ENCODE measurements around the gene TUBAL3.
A peak's percentile ranks its signal among the peaks of the same experiment; 100 is the strongest.

TUBAL3 gene

DNA sequence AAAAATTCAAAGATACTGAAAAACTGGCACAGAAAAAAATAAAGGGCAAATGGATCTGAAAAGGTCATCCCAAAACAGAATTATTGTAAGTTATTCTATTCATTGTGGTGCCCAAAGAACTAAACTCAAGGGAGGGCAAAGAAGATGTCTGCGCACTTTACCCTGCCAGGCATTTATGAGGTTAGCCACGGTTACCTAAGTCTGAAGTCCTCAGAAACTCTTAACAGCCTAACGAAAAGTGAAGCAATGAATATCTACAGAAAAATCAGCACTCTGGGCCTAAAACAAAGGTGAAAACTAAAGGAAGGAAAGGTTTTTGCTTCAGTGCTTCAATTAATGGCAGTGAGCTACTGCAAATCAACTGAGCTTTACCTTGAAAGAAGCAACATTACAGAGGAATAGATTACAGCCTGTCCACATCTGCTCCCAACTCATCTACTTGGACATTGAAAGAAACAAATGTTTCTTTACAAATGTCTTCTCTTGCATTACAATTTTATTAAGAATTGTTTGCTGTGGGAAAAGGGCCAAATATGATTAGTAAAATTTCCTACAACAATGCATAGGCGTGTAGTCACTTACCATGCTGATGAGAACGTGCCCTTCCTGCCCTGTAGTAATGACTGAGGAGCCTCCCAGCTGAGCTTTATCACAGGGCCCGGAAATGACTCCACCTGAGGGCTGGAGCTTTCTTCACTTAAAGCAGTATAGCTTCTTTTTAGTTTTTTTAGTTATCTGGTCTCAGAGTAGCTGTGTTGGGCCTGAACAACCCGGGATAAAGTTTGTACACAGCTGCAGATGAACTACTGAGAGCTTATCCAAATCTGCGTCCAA is at the start of gene TUBAL3:
Gene TUBAL3 (minus strand): TSS at position 621 of the 834 bp plus-strand sequence. CDS start 36 bp downstream, at position 585.
- DNase-seq, result no peak

- no peak for DNase-seq
Observed at GRCh38 chr10:5453749-5454489, 49.3 kb upstream of the TUBAL3 start.

DNA sequence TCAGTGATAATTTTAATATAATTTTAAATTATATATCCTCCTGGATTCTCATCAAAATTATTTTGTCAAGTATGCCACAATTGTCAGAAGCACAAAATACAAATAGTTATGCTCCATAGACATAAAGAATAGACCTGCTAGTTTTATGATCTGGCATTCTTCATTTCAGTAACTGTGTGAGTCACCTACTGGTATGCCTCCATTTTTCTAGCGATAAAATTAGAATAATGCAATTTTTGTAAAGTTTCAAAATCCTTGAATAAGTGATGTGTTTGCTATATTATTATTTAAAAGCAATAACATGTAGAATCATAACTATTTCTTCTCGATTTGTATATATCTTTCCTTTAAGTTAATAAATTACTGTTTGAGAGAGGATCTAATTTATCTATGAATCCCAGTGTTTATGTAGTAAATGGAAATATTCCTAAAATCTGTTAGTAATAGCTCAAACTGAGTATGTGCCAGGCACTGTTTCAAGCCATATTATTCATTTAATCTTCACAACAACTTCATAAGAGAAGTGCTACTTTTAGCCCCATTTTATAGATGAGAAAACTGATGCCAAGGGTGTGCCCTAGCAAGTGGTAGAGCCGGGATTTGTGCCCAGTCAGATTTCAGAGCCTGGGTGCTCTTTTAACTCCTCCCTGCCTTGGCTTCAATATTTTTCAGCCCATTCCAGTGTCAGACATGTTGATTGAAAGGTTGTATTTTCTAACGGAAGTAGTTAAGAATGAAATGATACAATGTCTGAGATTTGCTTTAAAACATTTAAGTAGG is 46.2 kb upstream of the TUBAL3 start:
- no peak for DNase-seq

DNA sequence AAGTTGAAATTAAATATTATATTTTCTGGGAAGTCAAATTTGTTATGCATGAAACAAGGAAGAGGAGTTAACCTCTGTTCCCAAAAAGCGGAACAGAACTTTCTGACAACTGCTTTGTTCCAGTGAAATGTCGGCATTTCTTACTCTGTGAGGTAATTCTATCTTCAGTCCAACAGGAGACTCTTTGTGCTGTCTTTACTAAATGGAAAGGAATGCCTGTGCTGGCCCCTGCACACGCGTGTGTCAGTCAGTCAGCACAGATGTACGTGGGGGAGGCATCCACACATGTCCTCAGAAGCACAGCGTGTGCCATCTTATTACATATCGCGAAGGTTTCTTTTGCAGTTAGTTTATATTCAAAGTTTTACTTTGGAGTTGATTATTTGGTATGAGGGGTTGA is 45.2 kb upstream of the TUBAL3 start:
- no peak for DNase-seq

DNA sequence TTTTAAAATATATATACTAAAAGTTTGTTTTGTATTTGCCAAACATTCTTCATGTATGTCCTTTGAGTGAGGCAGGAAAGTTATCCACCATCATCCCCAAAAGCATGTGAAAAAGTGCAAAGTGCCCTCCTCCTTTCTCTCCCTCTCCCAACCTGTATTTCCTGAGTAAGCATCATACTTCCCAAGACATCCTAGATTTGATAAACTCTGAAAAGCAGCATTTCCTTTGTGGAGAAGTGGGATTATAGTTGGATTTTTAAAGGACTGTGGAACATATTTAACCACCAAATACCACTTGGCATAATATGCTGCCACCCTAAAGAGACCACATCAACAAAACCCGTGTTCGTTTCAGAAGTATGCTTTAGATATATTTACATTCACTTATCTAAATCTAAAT is 44.6 kb upstream of the TUBAL3 start:
- no peak for DNase-seq

- no peak for DNase-seq
Observed at GRCh38 chr10:5448333-5449001, 43.8 kb upstream of the TUBAL3 start.

DNA sequence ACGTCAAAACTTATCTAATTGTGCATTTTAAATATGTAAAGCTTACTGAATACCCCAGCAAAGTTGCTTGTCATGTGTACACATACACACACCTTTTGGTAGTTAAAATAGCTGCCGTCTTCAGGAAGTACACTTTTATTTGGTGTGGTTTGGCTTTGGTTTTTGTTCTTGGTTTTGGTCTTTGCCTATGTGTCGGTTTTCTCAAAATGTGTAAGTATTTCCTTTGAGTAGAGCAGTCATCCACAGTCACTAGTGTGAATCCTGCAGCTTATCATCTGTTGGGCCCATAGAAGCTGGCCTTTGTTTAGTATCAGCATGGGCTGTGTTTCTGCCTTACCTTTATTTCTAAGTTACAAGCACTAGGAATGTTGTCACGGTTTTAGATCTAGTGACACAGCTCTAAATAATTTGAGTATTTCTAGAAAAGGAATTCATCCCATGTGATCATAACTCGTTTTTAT is 43.0 kb upstream of the TUBAL3 start:
- no peak for DNase-seq

DNA sequence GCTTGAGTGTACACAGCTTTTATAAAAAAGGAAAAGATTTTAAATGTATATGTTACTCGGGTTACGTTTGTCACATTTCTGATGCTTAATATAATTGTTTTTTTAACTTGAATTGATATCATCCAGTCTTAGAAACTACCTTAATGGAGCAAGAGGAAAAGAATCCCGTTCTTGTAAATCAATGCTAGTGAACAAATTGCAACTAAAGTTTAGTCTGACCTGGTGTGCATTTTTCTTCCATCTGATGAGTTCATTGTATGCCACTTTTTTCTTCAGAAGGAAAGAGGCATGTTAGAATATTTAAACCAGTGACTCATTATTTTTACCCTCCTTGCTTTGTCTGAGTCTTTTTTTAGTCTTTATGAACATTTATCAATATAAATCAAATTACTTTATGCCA is 42.4 kb upstream of the TUBAL3 start:
- DNase-seq, result no peak

- peak; percentile 68 for DNase-seq
Observed at GRCh38 chr10:5446390-5446926, 41.8 kb upstream of the TUBAL3 start.

- no peak for DNase-seq
Observed at GRCh38 chr10:5445006-5445405, 40.4 kb upstream of the TUBAL3 start.

- DNase-seq, result no peak
Observed at GRCh38 chr10:5443429-5443828, 38.8 kb upstream of the TUBAL3 start.

GRCh38 chr10:5442990-5443370 is 38.4 kb upstream of the TUBAL3 start:
- DNase-seq, result no peak

DNA sequence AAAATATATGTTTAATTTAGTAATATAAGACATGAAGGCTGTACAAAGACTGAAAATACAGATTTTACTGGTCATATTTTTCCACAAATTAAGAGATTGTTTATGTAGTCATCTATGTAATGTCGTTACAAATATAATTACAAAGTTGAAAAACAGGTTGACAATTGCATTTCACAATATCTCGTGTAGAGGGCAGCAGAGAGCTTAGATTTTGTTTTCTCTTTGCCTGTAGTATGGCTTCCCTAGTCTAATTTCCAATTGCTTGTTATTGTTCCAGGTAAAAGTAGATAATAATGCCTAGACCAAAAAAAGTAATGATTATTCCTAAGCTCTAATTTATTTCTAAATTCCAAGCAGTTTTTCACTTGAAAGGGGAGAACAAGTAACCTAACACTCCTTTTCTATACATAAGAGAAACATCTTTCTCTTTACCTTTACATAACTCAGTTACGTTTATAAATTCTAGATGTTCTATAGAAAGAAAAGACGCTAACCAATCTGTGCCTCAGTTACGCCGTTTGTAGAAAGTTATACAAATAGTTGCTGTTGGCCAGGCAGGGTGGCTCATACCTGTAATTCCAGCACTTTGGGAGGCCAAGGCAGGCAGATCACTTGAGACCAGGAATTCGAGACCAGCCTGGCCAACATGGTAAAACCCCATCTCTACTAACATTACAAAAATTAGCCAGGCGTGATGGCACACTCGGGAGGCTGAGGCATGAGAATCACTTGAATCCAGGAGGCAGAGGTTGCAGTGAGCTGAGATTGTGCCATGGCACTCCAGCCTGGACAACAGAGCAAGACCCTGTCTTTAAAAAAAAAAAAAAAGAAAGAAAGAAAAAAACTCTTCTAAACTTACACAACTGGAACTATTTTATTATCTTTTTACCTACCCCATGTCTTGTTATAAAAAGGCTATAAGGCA is 37.7 kb upstream of the TUBAL3 start:
- peak; percentile 5 for DNase-seq

DNA sequence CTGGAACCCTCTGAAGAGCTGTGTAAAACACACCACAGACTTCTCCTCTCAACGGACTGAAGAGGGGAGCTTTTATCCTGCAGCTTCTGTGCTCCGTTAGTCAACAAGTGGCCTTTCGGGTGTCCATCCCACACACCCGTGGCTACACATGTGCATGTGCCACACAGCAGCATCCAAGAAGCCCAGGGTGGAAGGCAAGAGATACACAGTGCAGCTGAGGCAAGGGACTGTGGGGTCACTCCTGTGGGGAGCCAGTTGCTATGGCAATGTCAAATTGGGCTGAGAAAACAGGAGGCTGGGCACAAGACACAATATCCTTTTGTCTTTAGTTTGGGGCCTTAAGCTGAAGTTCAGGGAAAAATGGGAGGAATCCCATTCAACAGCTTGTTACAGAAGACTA is 36.5 kb upstream of the TUBAL3 start:
- no peak for DNase-seq

- DNase-seq, result no peak
Observed at GRCh38 chr10:5440206-5440605, 35.6 kb upstream of the TUBAL3 start.

- DNase-seq, result no peak
Observed at GRCh38 chr10:5435328-5435727, 30.7 kb upstream of the TUBAL3 start.

DNA sequence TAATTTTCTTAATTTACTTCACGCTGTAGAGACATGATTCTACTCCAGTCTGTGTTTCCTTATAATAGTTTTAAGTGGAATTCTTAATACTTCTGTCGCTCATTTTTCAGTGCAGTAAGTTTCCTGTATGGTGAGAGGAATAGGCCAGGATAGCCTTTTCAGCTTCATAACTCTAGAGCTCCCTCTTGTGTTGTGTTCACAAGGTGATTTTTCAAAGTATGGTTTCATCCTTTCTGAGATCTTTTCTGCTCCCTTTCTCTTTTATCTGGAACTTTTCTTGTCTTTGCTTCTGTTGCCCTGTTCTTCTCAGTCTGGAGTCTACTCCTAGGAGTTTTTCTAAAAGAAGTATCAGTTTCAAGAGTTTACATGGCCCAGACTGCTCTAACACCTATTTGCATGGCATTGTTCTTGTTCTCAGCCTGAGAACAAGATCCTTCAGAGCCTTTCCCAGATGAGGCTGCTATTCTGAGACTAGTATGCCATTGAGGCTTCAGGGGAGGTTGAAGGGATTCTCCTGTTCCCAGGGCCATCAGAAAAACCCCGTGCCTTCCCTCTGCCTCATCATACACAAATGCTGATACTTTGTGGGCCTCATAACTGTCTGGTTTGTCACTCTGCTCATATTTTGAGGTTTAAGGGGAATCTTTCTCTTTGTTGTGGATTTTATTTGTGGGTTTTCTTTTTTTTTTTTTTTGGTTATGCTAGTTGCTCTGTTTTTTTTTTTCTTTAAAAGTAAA is 29.6 kb upstream of the TUBAL3 start:
- DNase-seq, result no peak

GRCh38 chr10:5433182-5433581 is 28.6 kb upstream of the TUBAL3 start:
- DNase-seq, result no peak

DNA sequence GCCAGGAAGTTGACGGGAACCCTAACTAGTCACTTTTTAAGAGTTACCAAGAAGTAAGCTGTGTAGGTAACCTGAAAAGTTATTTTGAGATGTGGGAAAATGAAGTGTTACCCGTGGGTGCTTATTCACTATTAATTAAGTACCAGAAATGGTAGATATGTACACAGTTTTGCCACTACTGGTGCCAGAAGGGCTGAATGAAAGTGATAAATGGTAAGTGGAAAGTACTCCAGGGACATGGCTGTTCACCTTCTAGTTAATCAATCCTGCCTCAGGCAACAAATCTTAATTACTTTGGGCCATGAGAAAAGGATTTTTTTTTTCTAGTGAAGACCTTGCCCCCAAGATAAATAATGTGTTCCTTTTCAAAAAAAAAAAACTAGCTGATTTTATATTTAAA is 23.5 kb upstream of the TUBAL3 start:
- no peak for DNase-seq

- no peak for DNase-seq
Observed at GRCh38 chr10:5424751-5425150, 20.1 kb upstream of the TUBAL3 start.

- DNase-seq, result no peak
Observed at GRCh38 chr10:5423771-5424170, 19.1 kb upstream of the TUBAL3 start.

Data from DMS 273 treated with DMSO at 0.1 percent for 48 hours (cell line).